HEK293 (cell line): ENCODE measurements around the gene PWWP2A.

ENCODE experiments used
- CTCF ChIA-PET: fragments of 350-600 bp; formaldehyde crosslinking; extraction: SDS; loops from one replicate; lab custom pipeline; 2021; ENCODE audit warnings: antibody characterized with exemption; lab: Yijun Ruan, JAX
- POLR2A ChIA-PET: fragments of 300-600 bp; formaldehyde crosslinking; extraction: SDS; loops from one replicate; lab custom pipeline; 2020; ENCODE audit warnings: antibody characterized with exemption, inconsistent platforms; lab: Yijun Ruan, JAX
- H3K27ac ChIP-seq: fragments of 200-500 bp; sonication (Bioruptor generic); 2 replicates; pipeline ENCODE4 v1.5.1; 2014; ENCODE audit warnings: low read depth, low read length, control low read depth, inconsistent platforms; ENCODE audit errors: extremely low read depth
- H3K36me3 ChIP-seq, 2 experiments: fragments of 200-500 bp in 1 of 2; sonication (Bioruptor generic) in 1 of 2; 1 replicate in 1 of 2; 2 replicates in 1 of 2; pipeline ENCODE4 v1.5.1; 2014 to 2017; ENCODE audit warnings: inconsistent platforms in 2 of 2, low read length in 2 of 2; ENCODE audit not compliant: control insufficient read depth in 2 of 2, insufficient read depth in 1 of 2
- H3K4me1 ChIP-seq: fragments of 200-500 bp; sonication (Bioruptor generic); 2 replicates; pipeline ENCODE4 v1.5.1; 2014; ENCODE audit warnings: mild to moderate bottlenecking, low read length, inconsistent platforms; ENCODE audit not compliant: control insufficient read depth, insufficient read depth
- H3K4me3 ChIP-seq: 2 replicates; pipeline ENCODE4 v1.5.1; 2011; ENCODE audit warnings: low read depth, mild to moderate bottlenecking, control low read depth, low read length, moderate library complexity
- H3K9me3 ChIP-seq: fragments of 200-500 bp; sonication (Bioruptor generic); 2 replicates; pipeline ENCODE4 v1.5.1; 2014; ENCODE audit warnings: low read depth, low read length, inconsistent platforms; ENCODE audit not compliant: control insufficient read depth, insufficient read depth
- HIC1 ChIP-seq: fragments of 450-650 bp; formaldehyde crosslinking; IDR thresholded peaks from 2 replicates; pipeline ENCODE4 v1.5.1; 2016; ENCODE audit warnings: missing biosample characterization, missing genetic modification characterization
- HOXD13 ChIP-seq: sonication (generic); formaldehyde crosslinking; IDR thresholded peaks from 2 replicates; pipeline ENCODE4 v1.8.0; 2022; ENCODE audit warnings: missing genetic modification reagents, borderline replicate concordance
- KLF7 ChIP-seq: fragments of 450-650 bp; formaldehyde crosslinking; IDR thresholded peaks from 2 replicates; pipeline ENCODE4 v1.5.1; 2016; ENCODE audit warnings: missing biosample characterization, missing genetic modification characterization, borderline replicate concordance
- PRDM4 ChIP-seq: fragments of 450-650 bp; formaldehyde crosslinking; IDR thresholded peaks from 2 replicates; pipeline ENCODE4 v1.5.1; 2017; ENCODE audit warnings: missing biosample characterization, missing genetic modification characterization
- ZBTB17 ChIP-seq: fragments of 450-650 bp; formaldehyde crosslinking; IDR thresholded peaks from 2 replicates; pipeline ENCODE4 v1.5.1; 2016; ENCODE audit warnings: missing biosample characterization, missing genetic modification characterization
- ZEB2 ChIP-seq: fragments of 450-650 bp; formaldehyde crosslinking; IDR thresholded peaks from 2 replicates; pipeline ENCODE4 v1.5.1; 2016; ENCODE audit warnings: missing biosample characterization, missing genetic modification characterization
- ZNF140 ChIP-seq: fragments of 450-650 bp; formaldehyde crosslinking; IDR thresholded peaks from 2 replicates; pipeline ENCODE4 v1.5.1; 2016; ENCODE audit warnings: missing biosample characterization, missing genetic modification characterization
- ZNF169 ChIP-seq: fragments of 450-650 bp; formaldehyde crosslinking; IDR thresholded peaks from 2 replicates; pipeline ENCODE4 v1.5.1; 2016; ENCODE audit warnings: missing biosample characterization, missing genetic modification characterization
- ZNF211 ChIP-seq: fragments of 450-650 bp; formaldehyde crosslinking; IDR thresholded peaks from 2 replicates; pipeline ENCODE4 v1.5.1; 2016; ENCODE audit warnings: low read depth, missing biosample characterization, missing genetic modification characterization
- ZNF24 ChIP-seq: fragments of 450-650 bp; formaldehyde crosslinking; IDR thresholded peaks from 2 replicates; pipeline ENCODE4 v1.5.1; 2016; ENCODE audit warnings: missing biosample characterization, missing genetic modification characterization
- ZNF302 ChIP-seq: fragments of 450-650 bp; formaldehyde crosslinking; IDR thresholded peaks from 2 replicates; pipeline ENCODE4 v1.5.1; 2016; ENCODE audit warnings: missing biosample characterization, missing genetic modification characterization, low read depth
- ZNF324 ChIP-seq: fragments of 450-650 bp; formaldehyde crosslinking; IDR thresholded peaks from 2 replicates; pipeline ENCODE4 v1.5.1; 2016; ENCODE audit warnings: missing biosample characterization, missing genetic modification characterization
- ZNF335 ChIP-seq: fragments of 450-650 bp; formaldehyde crosslinking; conservative IDR thresholded peaks from 2 replicates; pipeline ENCODE4 v1.5.1; 2016; ENCODE audit warnings: missing biosample characterization, missing genetic modification characterization
- ZNF362 ChIP-seq: fragments of 450-650 bp; formaldehyde crosslinking; IDR thresholded peaks from 2 replicates; pipeline ENCODE4 v1.5.1; 2016; ENCODE audit warnings: missing biosample characterization, missing genetic modification characterization
- ZNF391 ChIP-seq: fragments of 450-650 bp; formaldehyde crosslinking; IDR thresholded peaks from 2 replicates; pipeline ENCODE4 v1.5.1; 2016; ENCODE audit warnings: low read depth, missing biosample characterization, missing genetic modification characterization, borderline replicate concordance
- ZNF394 ChIP-seq: fragments of 450-650 bp; formaldehyde crosslinking; IDR thresholded peaks from 2 replicates; pipeline ENCODE4 v1.5.1; 2016; ENCODE audit warnings: missing biosample characterization, missing genetic modification characterization, mild to moderate bottlenecking, moderate library complexity, borderline replicate concordance
- ZNF544 ChIP-seq: fragments of 450-650 bp; formaldehyde crosslinking; IDR thresholded peaks from 2 replicates; pipeline ENCODE4 v1.5.0; 2017; ENCODE audit warnings: missing biosample characterization, missing genetic modification characterization
- ZNF548 ChIP-seq: fragments of 450-650 bp; formaldehyde crosslinking; IDR thresholded peaks from 2 replicates; pipeline ENCODE4 v1.5.1; 2016; ENCODE audit warnings: missing biosample characterization, missing genetic modification characterization
- ZNF561 ChIP-seq: fragments of 450-650 bp; IDR thresholded peaks from 2 replicates; pipeline ENCODE4 v1.5.1; 2018; ENCODE audit warnings: missing biosample characterization, missing genetic modification characterization, borderline replicate concordance
- ZNF580 ChIP-seq: fragments of 450-650 bp; formaldehyde crosslinking; IDR thresholded peaks from 2 replicates; pipeline ENCODE4 v1.5.1; 2016; ENCODE audit warnings: missing biosample characterization, missing genetic modification characterization
- ZNF596 ChIP-seq: fragments of 450-650 bp; IDR thresholded peaks from 2 replicates; pipeline ENCODE4 v1.5.0; 2018; ENCODE audit warnings: missing biosample characterization, mild to moderate bottlenecking, missing genetic modification characterization, moderate library complexity
- ZNF623 ChIP-seq: fragments of 450-650 bp; formaldehyde crosslinking; IDR thresholded peaks from 2 replicates; pipeline ENCODE4 v1.5.1; 2016; ENCODE audit warnings: missing biosample characterization, missing genetic modification characterization
- ZNF629 ChIP-seq: fragments of 450-650 bp; formaldehyde crosslinking; IDR thresholded peaks from 2 replicates; pipeline ENCODE4 v1.5.1; 2017; ENCODE audit warnings: missing biosample characterization, missing genetic modification characterization
- ZNF639 ChIP-seq: fragments of 450-650 bp; formaldehyde crosslinking; IDR thresholded peaks from 2 replicates; pipeline ENCODE4 v1.5.1; 2016; ENCODE audit warnings: missing biosample characterization, missing genetic modification characterization
- ZNF645 ChIP-seq: fragments of 450-650 bp; formaldehyde crosslinking; IDR thresholded peaks from 2 replicates; pipeline ENCODE4; 2016; ENCODE audit warnings: missing biosample characterization, missing genetic modification characterization
- ZNF692 ChIP-seq: fragments of 450-650 bp; formaldehyde crosslinking; IDR thresholded peaks from 2 replicates; pipeline ENCODE4 v1.5.1; 2016; ENCODE audit warnings: missing biosample characterization, missing genetic modification characterization
- ZNF768 ChIP-seq: fragments of 450-650 bp; formaldehyde crosslinking; IDR thresholded peaks from 2 replicates; pipeline ENCODE4 v1.5.1; 2018; ENCODE audit warnings: missing biosample characterization, mild to moderate bottlenecking, missing genetic modification characterization

Gene PWWP2A

GRCh38 chr5:160047423-160047822 is 71.8 kb downstream of the PWWP2A start:
- TF ChIP-seq ZEB2, result no peak
- TF ChIP-seq ZNF544, result no peak
- no peak for TF ChIP-seq KLF7 (tag by site-specific recombination)
- no peak for TF ChIP-seq ZNF561 (tag by site-specific recombination)
- no peak for TF ChIP-seq ZNF391 (tag by site-specific recombination)
- no peak for TF ChIP-seq ZNF629 (tag by site-specific recombination)
- TF ChIP-seq ZNF580 (tag by site-specific recombination), result no peak
- no peak for TF ChIP-seq ZNF623
- TF ChIP-seq PRDM4 (tag by site-specific recombination), result no peak
- no peak for TF ChIP-seq ZNF645 (tag by site-specific recombination)
- TF ChIP-seq ZNF140 (tag by site-specific recombination), result no peak
- TF ChIP-seq ZNF768, result no peak
- no peak for TF ChIP-seq ZNF24 (tag by site-specific recombination)
- no peak for TF ChIP-seq ZNF169 (tag by site-specific recombination)
- no peak for TF ChIP-seq ZNF692 (tag by site-specific recombination)
- Histone ChIP-seq H3K4me3 (no peak overlapping the region), H3K9me3 (no peaks in the 10 kb centered on the region), H3K36me3 (peaks cover 47 to 76% of the 10 kb centered on the region in 2 experiments), H3K27ac (no peak overlapping the region), H3K4me1 (no peaks in the 10 kb centered on the region)
- ChIA-PET CTCF (no interaction called here), POLR2A (no interaction called here)

GRCh38 chr5:160044967-160045366 is 74.3 kb downstream of the PWWP2A start:
- no peaks in the 10 kb centered on the region for H3K9me3 ChIP-seq
- CTCF ChIA-PET, result interaction anchor here (0.6 to 0.9 kb wide), 2 partner anchors 345 to 394 kb away, joined by 3 to 7 read pairs; no protein-coding TSS in a partner anchor
- peaks cover 44 to 66% of the 10 kb centered on the region in 2 experiments for H3K36me3 ChIP-seq
- no peak overlapping the region for H3K4me3 ChIP-seq
- no peaks in the 10 kb centered on the region for H3K4me1 ChIP-seq
- H3K27ac ChIP-seq, result no peak overlapping the region
- POLR2A ChIA-PET, result interaction anchor here (0.5 kb wide), 1 partner anchor 306 kb away, joined by 3 read pairs; no protein-coding TSS in a partner anchor
- no peak for TF ChIP-seq ZBTB17
- no peak for TF ChIP-seq ZNF324 (tag by site-specific recombination)
- TF ChIP-seq ZNF394 (tag by site-specific recombination), result no peak
- TF ChIP-seq ZNF211 (tag by site-specific recombination), result no peak
- TF ChIP-seq ZNF302 (tag by site-specific recombination), result no peak
- no peak for TF ChIP-seq ZNF548
- TF ChIP-seq ZNF335 (tag by site-specific recombination), result no peak
- no peak for TF ChIP-seq ZNF362 (tag by site-specific recombination)
- TF ChIP-seq HIC1 (tag by site-specific recombination), result no peak
- TF ChIP-seq ZNF596 (tag by site-specific recombination), result no peak
- no peak for TF ChIP-seq HOXD13
- no peak for TF ChIP-seq ZNF639
